ENCODE measurements around the gene DNAH1. TPM values are rescaled to one million over a fixed set of nuclear protein-coding genes. Genes with fewer than 3 reads are reported as not detected.

The DNAH1 gene
- total and polyA plus RNA-seq, 9 donors = 3.1 to 15.7 (median 7.8) TPM

GRCh38 chr3:52408466-52408865 lies 92.3 kb downstream of the DNAH1 start:
- intact Hi-C loops (cut with DNase I) = loop anchor here in 1 of 4 donors (10.0 kb wide), 1 partner anchor 124 kb away; the partner anchor contains the start of gene GLYCTK
- H3K4me3 ChIP-seq = no peak overlapping the region
- no peak overlapping the region for H3K27ac ChIP-seq
- peak in 2 of 5 donors; percentile 28 to 35 for DNase-seq
- no peaks in the 10 kb centered on the region for H3K9me3 ChIP-seq
- H3K27me3 ChIP-seq = no peaks in the 10 kb centered on the region
- TF ChIP-seq POLR2A (IDR thresholded peaks at IDR 0.05) = no peak
- TF ChIP-seq EP300 (IDR thresholded peaks at IDR 0.05) = no peak
- TF ChIP-seq CTCF (IDR thresholded peaks at IDR 0.05) = no peak
- no peaks in the 10 kb centered on the region for H3K36me3 ChIP-seq
- 81 to 90% (median 83%) methylated on average over 8 of the region's 8 CpGs for WGBS, 3 donors
- H3K4me1 ChIP-seq (ENCODE audit: insufficient read depth) = peaks cover 6% of the 10 kb centered on the region

- 92 to 95% (median 93%) methylated on average over 3 of the region's 3 CpGs for WGBS, 3 donors
- TF ChIP-seq POLR2A (IDR thresholded peaks at IDR 0.05) = no peak
- no peak for TF ChIP-seq EP300 (IDR thresholded peaks at IDR 0.05)
- TF ChIP-seq CTCF (IDR thresholded peaks at IDR 0.05) = no peak
These were observed 99.7 kb downstream of the DNAH1 start for GRCh38 chr3:52415800-52416199.

DNA sequence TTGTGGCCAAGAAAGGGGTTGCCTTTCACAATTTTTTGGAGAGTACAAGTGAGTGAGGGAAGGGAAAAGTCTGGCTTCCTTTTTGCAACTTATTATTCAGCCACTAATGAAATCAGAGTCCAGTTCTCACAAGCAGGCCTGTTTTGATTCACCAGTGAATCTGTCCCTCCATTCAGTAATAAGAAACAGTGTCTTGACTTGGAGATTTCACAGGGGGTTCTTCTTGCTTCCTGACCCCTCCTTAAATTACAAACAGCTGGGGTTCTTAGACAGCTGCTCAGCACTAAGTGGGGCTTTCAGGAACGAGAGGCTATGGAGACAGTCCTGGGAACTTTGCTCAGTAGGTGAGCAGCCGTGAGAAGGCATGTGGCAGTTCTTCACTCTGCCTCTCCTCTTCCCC lies 104.3 kb downstream of the DNAH1 start:
- no peaks in the 10 kb centered on the region for H3K27me3 ChIP-seq
- WGBS, 3 donors = 82 to 88% (median 85%) methylated on average over 2 of the region's 2 CpGs
- H3K4me1 ChIP-seq (ENCODE audit: insufficient read depth) = no peaks in the 10 kb centered on the region
- no peak overlapping the region for H3K4me3 ChIP-seq
- H3K27ac ChIP-seq = no peak overlapping the region
- no peaks in the 10 kb centered on the region for H3K9me3 ChIP-seq
- no peak for DNase-seq
- intact Hi-C loops (cut with DNase I) = loop anchor here in 1 of 4 donors (10.0 kb wide), 1 partner anchor 654 kb away; no protein-coding TSS in a partner anchor
- no peaks in the 10 kb centered on the region for H3K36me3 ChIP-seq
- TF ChIP-seq EP300 (IDR thresholded peaks at IDR 0.05) (no peak), CTCF (IDR thresholded peaks at IDR 0.05) (no peak), POLR2A (IDR thresholded peaks at IDR 0.05) (no peak)

More at GRCh38 chr3:52415800-52416199, 99.7 kb downstream of the DNAH1 start:
- no peaks in the 10 kb centered on the region for H3K27me3 ChIP-seq
- peaks cover 4% of the 10 kb centered on the region for H3K4me1 ChIP-seq (ENCODE audit: insufficient read depth)
- DNase-seq = no peak
- H3K27ac ChIP-seq = no peak overlapping the region
- no peaks in the 10 kb centered on the region for H3K36me3 ChIP-seq
- H3K4me3 ChIP-seq = no peak overlapping the region
- intact Hi-C loops (cut with DNase I) = no loop called here
- no peaks in the 10 kb centered on the region for H3K9me3 ChIP-seq

- Histone ChIP-seq H3K27me3 (no peaks in the 10 kb centered on the region), H3K9me3 (no peaks in the 10 kb centered on the region), H3K27ac (no peak overlapping the region), H3K4me1 (ENCODE audit: insufficient read depth) (no peaks in the 10 kb centered on the region), H3K36me3 (no peaks in the 10 kb centered on the region), H3K4me3 (no peak overlapping the region)
- TF ChIP-seq CTCF (IDR thresholded peaks at IDR 0.05) (no peak), POLR2A (IDR thresholded peaks at IDR 0.05) (no peak), EP300 (IDR thresholded peaks at IDR 0.05) (no peak)
- DNase-seq = peak in 2 of 5 donors; percentile 2 to 11
- WGBS, 3 donors = 91% methylated on average over 3 of the region's 3 CpGs
- intact Hi-C loops (cut with DNase I) = loop anchor here in 1 of 4 donors (10.0 kb wide), 1 partner anchor 652 kb away; no protein-coding TSS in a partner anchor
These were observed 106.5 kb downstream of the DNAH1 start for GRCh38 chr3:52422669-52423068.
